ENCODE data around the gene FAH. TPM values are rescaled to one million over a fixed set of nuclear protein-coding genes. Genes with fewer than 3 reads are reported as not detected.

FAH gene
- polyA plus RNA-seq, 1 donor (not counting 4 experiments of a cell fraction or from before 2014, with no cell fraction given), result 29.4 TPM

GRCh38 chr15:80191198-80191597 lies 38.4 kb downstream of the FAH start:
- Histone ChIP-seq H3K27ac (ENCODE audit: control insufficient read depth, insufficient read depth, low read length) (no peak overlapping the region), H3K9ac (ENCODE audit: control insufficient read depth, extremely low read depth, insufficient read depth, low read length) (no peak overlapping the region), H3K4me2 (ENCODE audit: control insufficient read depth, extremely low read depth, insufficient read depth, low read depth, low read length) (no peak overlapping the region), H4K20me1 (ENCODE audit: control insufficient read depth, extremely low read depth, insufficient read depth, low read length) (no peaks in the 10 kb centered on the region), H3K79me2 (ENCODE audit: control insufficient read depth, insufficient read depth, low read length) (no peaks in the 10 kb centered on the region), H3K27me3 (ENCODE audit: control insufficient read depth, extremely low read depth, insufficient read depth, low read length) (no peaks in the 10 kb centered on the region), H3K36me3 (ENCODE audit: control insufficient read depth in 2 of 2, extremely low read depth in 1 of 2, insufficient read depth in 2 of 2, low read length in 2 of 2) (peaks cover 0 to 4% of the 10 kb centered on the region in 2 experiments), H3K9me1 (ENCODE audit: control insufficient read depth, extremely low read depth, insufficient read depth, low read length) (no peaks in the 10 kb centered on the region), H3K4me1 (ENCODE audit: control insufficient read depth, extremely low read depth, insufficient read depth, low read length) (no peaks in the 10 kb centered on the region), H2AFZ (ENCODE audit: control insufficient read depth, low read length) (no peak overlapping the region), H3K4me3 (ENCODE audit: control insufficient read depth in 2 of 3, extremely low read depth in 1 of 3, insufficient read depth in 2 of 3, low read depth in 1 of 3, low read length in 3 of 3) (no peak overlapping the region), H3K9me3 (ENCODE audit: control insufficient read depth, low read depth, low read length) (no peaks in the 10 kb centered on the region)
- no peak for DNase-seq (ENCODE audit: low read depth, low spot score)
- TF ChIP-seq, protein P1, sequence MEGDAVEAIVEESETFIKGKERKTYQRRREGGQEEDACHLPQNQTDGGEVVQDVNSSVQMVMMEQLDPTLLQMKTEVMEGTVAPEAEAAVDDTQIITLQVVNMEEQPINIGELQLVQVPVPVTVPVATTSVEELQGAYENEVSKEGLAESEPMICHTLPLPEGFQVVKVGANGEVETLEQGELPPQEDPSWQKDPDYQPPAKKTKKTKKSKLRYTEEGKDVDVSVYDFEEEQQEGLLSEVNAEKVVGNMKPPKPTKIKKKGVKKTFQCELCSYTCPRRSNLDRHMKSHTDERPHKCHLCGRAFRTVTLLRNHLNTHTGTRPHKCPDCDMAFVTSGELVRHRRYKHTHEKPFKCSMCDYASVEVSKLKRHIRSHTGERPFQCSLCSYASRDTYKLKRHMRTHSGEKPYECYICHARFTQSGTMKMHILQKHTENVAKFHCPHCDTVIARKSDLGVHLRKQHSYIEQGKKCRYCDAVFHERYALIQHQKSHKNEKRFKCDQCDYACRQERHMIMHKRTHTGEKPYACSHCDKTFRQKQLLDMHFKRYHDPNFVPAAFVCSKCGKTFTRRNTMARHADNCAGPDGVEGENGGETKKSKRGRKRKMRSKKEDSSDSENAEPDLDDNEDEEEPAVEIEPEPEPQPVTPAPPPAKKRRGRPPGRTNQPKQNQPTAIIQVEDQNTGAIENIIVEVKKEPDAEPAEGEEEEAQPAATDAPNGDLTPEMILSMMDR (optimal IDR thresholded peaks at IDR 0.05 in 1 of 3, IDR thresholded peaks at IDR 0.05 in 1 of 3, conservative IDR thresholded peaks at IDR 0.05 in 1 of 3; ENCODE audit: extremely low read depth in 1 of 3, insufficient read depth in 2 of 3, low read length in 3 of 3), result no peak
- TF ChIP-seq EZH2 (IDR thresholded peaks at IDR 0.05; ENCODE audit: low read length), result no peak
- dilution Hi-C loops (cut with MboI; ENCODE audit: extremely low pct_ligation_motif_present, low sequenced_read_pairs), result no loop called here
- FAIRE-seq, result no peak

DNA sequence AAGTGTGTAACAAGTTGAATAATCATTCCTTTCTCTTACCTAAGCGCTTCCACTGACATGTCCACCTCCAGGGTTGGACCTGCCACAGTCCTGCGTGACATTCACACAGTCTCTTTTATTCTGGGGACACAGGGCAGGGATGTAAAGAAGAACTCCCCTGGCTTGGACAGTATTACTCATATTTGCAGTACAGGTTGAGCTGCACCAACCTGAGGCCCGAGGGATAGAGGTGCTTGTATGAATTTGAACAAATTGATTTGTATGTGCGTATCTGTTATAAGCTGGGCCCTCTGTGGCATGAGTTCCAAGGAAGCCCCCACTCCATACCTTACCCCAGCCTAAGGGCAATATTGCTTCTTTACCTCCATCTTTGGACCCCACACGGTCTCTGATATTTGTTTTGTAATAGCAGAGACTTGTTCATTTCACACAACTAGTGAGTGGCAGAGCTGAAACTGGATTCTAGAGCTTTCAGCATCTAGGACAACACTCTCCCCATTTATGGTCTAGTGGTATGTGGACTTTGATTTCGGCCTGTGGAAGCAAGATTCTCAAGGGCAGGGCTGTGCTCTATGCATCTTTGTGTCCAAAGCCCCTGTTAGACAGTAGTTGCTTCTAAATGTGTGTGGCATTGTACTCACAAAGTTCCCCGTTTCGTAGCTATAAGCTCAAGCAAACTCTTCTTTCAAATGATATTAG lies 39.2 kb downstream of the FAH start:
- Histone ChIP-seq H3K36me3 (ENCODE audit: control insufficient read depth in 2 of 2, extremely low read depth in 1 of 2, insufficient read depth in 2 of 2, low read length in 2 of 2) (peaks cover 0 to 1% of the 10 kb centered on the region in 2 experiments), H3K9ac (ENCODE audit: control insufficient read depth, extremely low read depth, insufficient read depth, low read length) (no peak overlapping the region), H3K4me3 (ENCODE audit: control insufficient read depth in 2 of 3, extremely low read depth in 1 of 3, insufficient read depth in 2 of 3, low read depth in 1 of 3, low read length in 3 of 3) (no peak overlapping the region), H3K4me1 (ENCODE audit: control insufficient read depth, extremely low read depth, insufficient read depth, low read length) (no peaks in the 10 kb centered on the region), H3K27me3 (ENCODE audit: control insufficient read depth, extremely low read depth, insufficient read depth, low read length) (no peaks in the 10 kb centered on the region), H4K20me1 (ENCODE audit: control insufficient read depth, extremely low read depth, insufficient read depth, low read length) (no peaks in the 10 kb centered on the region), H3K9me3 (ENCODE audit: control insufficient read depth, low read depth, low read length) (no peaks in the 10 kb centered on the region), H3K9me1 (ENCODE audit: control insufficient read depth, extremely low read depth, insufficient read depth, low read length) (no peaks in the 10 kb centered on the region), H3K79me2 (ENCODE audit: control insufficient read depth, insufficient read depth, low read length) (no peaks in the 10 kb centered on the region), H3K27ac (ENCODE audit: control insufficient read depth, insufficient read depth, low read length) (no peak overlapping the region), H2AFZ (ENCODE audit: control insufficient read depth, low read length) (no peak overlapping the region), H3K4me2 (ENCODE audit: control insufficient read depth, extremely low read depth, insufficient read depth, low read depth, low read length) (no peak overlapping the region)
- dilution Hi-C loops (cut with MboI; ENCODE audit: extremely low pct_ligation_motif_present, low sequenced_read_pairs), result no loop called here
- FAIRE-seq, result no peak
- TF ChIP-seq, protein P1 (optimal IDR thresholded peaks at IDR 0.05 in 1 of 3, IDR thresholded peaks at IDR 0.05 in 1 of 3, conservative IDR thresholded peaks at IDR 0.05 in 1 of 3; ENCODE audit: extremely low read depth in 1 of 3, insufficient read depth in 2 of 3, low read length in 3 of 3), result no peak
- TF ChIP-seq EZH2 (IDR thresholded peaks at IDR 0.05; ENCODE audit: low read length), result no peak
- DNase-seq (ENCODE audit: low read depth, low spot score), result no peak

Measured in keratinocyte (primary cell).